ENCODE measurements around the gene SLC22A5.

Gene SLC22A5

DNA sequence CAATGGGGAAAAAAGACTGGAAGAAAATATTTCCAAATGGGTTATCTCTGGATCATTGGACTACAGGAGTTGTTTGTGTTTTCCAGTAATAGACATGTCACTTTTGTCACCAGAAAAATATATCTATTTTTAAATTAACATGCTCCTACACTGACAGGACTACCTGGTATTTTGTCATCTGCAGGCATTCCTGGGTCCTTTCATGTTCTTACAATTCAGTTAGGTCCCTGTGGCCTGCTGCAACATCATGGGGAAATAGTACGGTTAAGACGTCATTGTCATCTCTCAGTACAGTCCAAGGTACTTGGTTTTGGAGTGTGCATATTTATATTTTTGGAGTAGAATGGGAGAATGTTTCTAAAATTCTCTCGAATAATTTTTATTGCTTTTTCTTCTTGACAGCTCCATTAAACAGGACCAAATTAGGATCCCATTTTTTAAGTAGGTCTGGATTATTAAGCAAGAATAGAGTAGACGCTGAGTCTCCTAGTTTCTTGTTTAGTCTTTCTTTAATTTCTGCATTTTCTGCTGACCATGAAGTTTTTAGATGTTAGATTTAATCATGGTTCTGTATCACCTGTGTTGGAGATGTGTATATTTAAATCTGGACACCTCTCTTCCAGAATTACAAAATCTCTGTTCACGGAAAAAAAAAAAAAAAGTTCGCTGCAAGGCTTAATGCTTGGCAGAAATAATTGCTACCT is 46.9 kb downstream of the SLC22A5 start:
- Histone ChIP-seq H3K27ac (ENCODE audit: low read depth, low read length, poor library complexity, severe bottlenecking) (no peak overlapping the region), H3K4me1 (ENCODE audit: insufficient read depth, low read length, severe bottlenecking) (peaks cover 33% of the 10 kb centered on the region), H3K27me3 (ENCODE audit: insufficient read depth, low read length) (no peaks in the 10 kb centered on the region), H3K36me3 (ENCODE audit: insufficient read depth, low read length) (no peaks in the 10 kb centered on the region), H3K79me2 (ENCODE audit: insufficient read depth, low read length) (no peaks in the 10 kb centered on the region), H3K9me3 (ENCODE audit: low read length) (no peaks in the 10 kb centered on the region; the same call in 1 of the 2 replicates), H4K20me1 (ENCODE audit: insufficient read depth, low read length) (no peaks in the 10 kb centered on the region), H3K9ac (ENCODE audit: low read length) (no peak overlapping the region), H3K4me3 (ENCODE audit: low read depth, low read length, poor library complexity, severe bottlenecking) (no peak overlapping the region), H3F3A (ENCODE audit: insufficient read depth, low read length) (no peaks in the 10 kb centered on the region), H3K9me2 (ENCODE audit: low read depth, low read length) (no peaks in the 10 kb centered on the region), H2AFZ (ENCODE audit: low read length) (no peak overlapping the region), H3K4me2 (ENCODE audit: low read length) (no peak overlapping the region)
- TF ChIP-seq CTCF (IDR thresholded peaks at IDR 0.05; ENCODE audit: low read length) (no peak), EZH2 (IDR thresholded peaks at IDR 0.05; ENCODE audit: borderline replicate concordance, low read length) (no peak)

DNA sequence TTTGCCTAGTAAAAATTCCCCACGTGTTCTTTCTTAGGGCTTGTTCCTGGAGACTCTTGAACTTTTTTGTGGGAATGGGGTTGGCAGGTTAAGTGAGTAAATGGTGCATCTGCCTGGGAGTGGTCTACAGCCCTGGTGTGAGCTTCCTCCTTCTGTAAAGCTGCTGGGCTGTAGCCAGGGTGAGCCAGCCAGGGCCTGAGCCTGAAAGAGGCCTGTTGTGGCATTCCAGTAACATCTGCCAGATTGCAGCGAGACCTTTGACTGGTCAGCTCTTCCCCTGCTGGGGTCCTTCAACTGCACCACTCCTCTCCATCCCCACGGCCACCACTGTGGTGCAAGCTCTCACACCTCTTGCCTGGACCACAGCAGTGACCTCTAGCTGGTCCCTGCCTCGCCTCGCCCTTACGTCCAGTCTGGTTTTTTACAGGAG is 47.5 kb downstream of the SLC22A5 start:
- Histone ChIP-seq H3K27me3 (ENCODE audit: insufficient read depth, low read length) (no peaks in the 10 kb centered on the region), H3K27ac (ENCODE audit: low read depth, low read length, poor library complexity, severe bottlenecking) (no peak overlapping the region), H2AFZ (ENCODE audit: low read length) (no peak overlapping the region), H3K4me1 (ENCODE audit: insufficient read depth, low read length, severe bottlenecking) (peaks cover 29% of the 10 kb centered on the region), H3K36me3 (ENCODE audit: insufficient read depth, low read length) (no peaks in the 10 kb centered on the region), H3K79me2 (ENCODE audit: insufficient read depth, low read length) (no peaks in the 10 kb centered on the region), H4K20me1 (ENCODE audit: insufficient read depth, low read length) (no peaks in the 10 kb centered on the region), H3K9me3 (ENCODE audit: low read length) (no peaks in the 10 kb centered on the region; the same call in 1 of the 2 replicates), H3K9me2 (ENCODE audit: low read depth, low read length) (no peaks in the 10 kb centered on the region), H3K4me3 (ENCODE audit: low read depth, low read length, poor library complexity, severe bottlenecking) (no peak overlapping the region), H3K9ac (ENCODE audit: low read length) (no peak overlapping the region), H3F3A (ENCODE audit: insufficient read depth, low read length) (no peaks in the 10 kb centered on the region), H3K4me2 (ENCODE audit: low read length) (no peak overlapping the region)
- TF ChIP-seq CTCF (IDR thresholded peaks at IDR 0.05; ENCODE audit: low read length) = no peak
- TF ChIP-seq EZH2 (IDR thresholded peaks at IDR 0.05; ENCODE audit: borderline replicate concordance, low read length) = no peak

- no peak overlapping the region for H3K27ac ChIP-seq (ENCODE audit: low read depth, low read length, poor library complexity, severe bottlenecking)
- H3F3A ChIP-seq (ENCODE audit: insufficient read depth, low read length) = no peaks in the 10 kb centered on the region
- H3K9ac ChIP-seq (ENCODE audit: low read length) = no peak overlapping the region
- no peak overlapping the region for H3K4me2 ChIP-seq (ENCODE audit: low read length)
- no peaks in the 10 kb centered on the region for H3K36me3 ChIP-seq (ENCODE audit: insufficient read depth, low read length)
- H4K20me1 ChIP-seq (ENCODE audit: insufficient read depth, low read length) = no peaks in the 10 kb centered on the region
- H3K9me2 ChIP-seq (ENCODE audit: low read depth, low read length) = no peaks in the 10 kb centered on the region
- no peak overlapping the region for H3K4me3 ChIP-seq (ENCODE audit: low read depth, low read length, poor library complexity, severe bottlenecking)
- no peaks in the 10 kb centered on the region for H3K27me3 ChIP-seq (ENCODE audit: insufficient read depth, low read length)
- peaks cover 32% of the 10 kb centered on the region for H3K4me1 ChIP-seq (ENCODE audit: insufficient read depth, low read length, severe bottlenecking)
- no peaks in the 10 kb centered on the region for H3K79me2 ChIP-seq (ENCODE audit: insufficient read depth, low read length)
- H3K9me3 ChIP-seq (ENCODE audit: low read length) = no peaks in the 10 kb centered on the region; the same call in 1 of the 2 replicates
- TF ChIP-seq CTCF (IDR thresholded peaks at IDR 0.05; ENCODE audit: low read length) (no peak), EZH2 (IDR thresholded peaks at IDR 0.05; ENCODE audit: borderline replicate concordance, low read length) (no peak)
- no peak overlapping the region for H2AFZ ChIP-seq (ENCODE audit: low read length)
Measured at GRCh38 chr5:132417461-132417860, 48.0 kb downstream of the SLC22A5 start.

Data from OCI-LY1 (cell line).